ENCODE data around the gene EML2.

DNA sequence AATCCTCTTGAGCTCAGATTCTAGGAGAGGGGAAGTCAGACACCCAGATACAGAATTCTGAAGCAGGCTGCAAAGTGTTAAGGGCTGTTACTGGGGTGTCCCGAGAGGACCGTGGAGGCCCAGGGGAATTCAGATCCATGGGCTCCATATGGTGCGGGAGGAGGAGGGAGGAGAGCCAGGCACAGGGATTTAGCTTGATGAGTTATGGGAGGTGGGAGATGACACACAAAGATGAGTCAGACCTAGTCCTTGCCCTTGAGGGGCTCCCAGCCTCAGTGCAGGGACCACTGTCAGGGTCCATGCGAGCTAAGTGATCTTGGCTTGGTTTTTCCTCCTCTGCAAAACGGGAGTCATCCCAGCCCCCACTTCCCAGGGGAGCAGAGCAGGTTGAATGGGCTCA is 14.4 kb upstream of the EML2 start:
- TF ChIP-seq, protein P1, sequence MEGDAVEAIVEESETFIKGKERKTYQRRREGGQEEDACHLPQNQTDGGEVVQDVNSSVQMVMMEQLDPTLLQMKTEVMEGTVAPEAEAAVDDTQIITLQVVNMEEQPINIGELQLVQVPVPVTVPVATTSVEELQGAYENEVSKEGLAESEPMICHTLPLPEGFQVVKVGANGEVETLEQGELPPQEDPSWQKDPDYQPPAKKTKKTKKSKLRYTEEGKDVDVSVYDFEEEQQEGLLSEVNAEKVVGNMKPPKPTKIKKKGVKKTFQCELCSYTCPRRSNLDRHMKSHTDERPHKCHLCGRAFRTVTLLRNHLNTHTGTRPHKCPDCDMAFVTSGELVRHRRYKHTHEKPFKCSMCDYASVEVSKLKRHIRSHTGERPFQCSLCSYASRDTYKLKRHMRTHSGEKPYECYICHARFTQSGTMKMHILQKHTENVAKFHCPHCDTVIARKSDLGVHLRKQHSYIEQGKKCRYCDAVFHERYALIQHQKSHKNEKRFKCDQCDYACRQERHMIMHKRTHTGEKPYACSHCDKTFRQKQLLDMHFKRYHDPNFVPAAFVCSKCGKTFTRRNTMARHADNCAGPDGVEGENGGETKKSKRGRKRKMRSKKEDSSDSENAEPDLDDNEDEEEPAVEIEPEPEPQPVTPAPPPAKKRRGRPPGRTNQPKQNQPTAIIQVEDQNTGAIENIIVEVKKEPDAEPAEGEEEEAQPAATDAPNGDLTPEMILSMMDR (IDR thresholded peaks at IDR 0.05), result no peak
- TF ChIP-seq POLR2A (IDR thresholded peaks at IDR 0.05), result no peak

Measured in uterus (tissue), 2 donors.